HS-27A (cell line): ENCODE measurements around the gene ZPBP2.
A peak's percentile ranks its signal among the peaks of the same experiment; 100 is the strongest.
"Not testable (repeated sequence)": the region's sequence is repeated elsewhere in the genome, so short reads cannot be mapped to it uniquely, and the experiment has no call there.

Experiments used
- DNase-seq: peaks from one replicate; pipeline ENCODE4 v3.0.0-alpha.2; 2012; ENCODE audit warnings: low read depth, missing footprints

The ZPBP2 gene

GRCh38 chr17:39855911-39856649 is 11.9 kb upstream of the ZPBP2 start:
- DNase-seq = not testable (repeated sequence)

DNA sequence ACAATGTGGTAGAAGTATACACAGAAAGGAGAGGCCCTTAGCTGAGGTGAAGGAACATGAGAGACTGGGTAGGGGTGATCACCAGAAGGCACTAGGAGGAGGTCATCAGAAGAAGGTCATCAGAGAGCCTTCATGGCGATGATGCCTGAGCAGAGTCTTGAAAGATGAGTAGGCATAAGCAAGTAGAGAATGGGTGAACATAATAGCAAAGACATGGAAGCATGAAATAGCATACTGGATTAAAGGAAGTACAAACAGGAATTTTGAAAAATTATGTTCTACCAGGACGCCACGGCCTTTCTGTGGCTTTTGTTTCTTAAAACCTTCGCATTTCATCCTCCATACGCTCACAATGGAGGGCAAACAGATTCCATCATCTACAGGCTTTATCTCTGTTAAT is 6.8 kb upstream of the ZPBP2 start:
- DNase-seq = no peak

DNA sequence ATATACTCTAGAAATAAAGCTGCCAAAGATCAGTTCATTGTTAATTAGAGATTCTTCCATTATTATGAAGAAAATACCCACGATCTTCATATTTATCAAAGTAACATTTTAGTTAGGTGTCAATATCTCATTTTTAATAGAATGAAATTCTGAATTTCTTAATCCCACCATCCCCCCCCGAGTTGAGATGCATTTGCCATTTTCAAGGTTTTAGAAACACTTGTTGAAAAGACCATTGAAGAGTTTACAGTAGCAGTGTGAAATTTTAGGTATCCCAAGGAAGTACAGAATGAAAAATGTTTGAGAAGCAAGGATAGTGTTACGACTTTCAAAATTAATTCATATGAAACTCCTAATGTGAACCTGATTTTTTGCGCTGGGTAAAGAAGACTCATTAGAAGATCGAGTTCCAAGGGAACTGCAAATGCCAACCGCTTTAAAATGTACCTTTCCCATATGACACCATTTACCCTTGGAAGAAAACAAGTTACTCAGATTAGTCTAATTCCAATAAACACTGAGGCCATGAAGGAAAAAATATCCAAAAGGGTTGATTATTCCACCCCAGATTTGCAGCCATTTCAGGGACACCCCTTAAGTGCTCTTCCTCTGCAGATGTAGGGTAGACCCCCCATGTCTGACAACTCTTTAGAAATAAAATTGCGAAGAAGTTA is 4.6 kb upstream of the ZPBP2 start:
- no peak for DNase-seq

DNA sequence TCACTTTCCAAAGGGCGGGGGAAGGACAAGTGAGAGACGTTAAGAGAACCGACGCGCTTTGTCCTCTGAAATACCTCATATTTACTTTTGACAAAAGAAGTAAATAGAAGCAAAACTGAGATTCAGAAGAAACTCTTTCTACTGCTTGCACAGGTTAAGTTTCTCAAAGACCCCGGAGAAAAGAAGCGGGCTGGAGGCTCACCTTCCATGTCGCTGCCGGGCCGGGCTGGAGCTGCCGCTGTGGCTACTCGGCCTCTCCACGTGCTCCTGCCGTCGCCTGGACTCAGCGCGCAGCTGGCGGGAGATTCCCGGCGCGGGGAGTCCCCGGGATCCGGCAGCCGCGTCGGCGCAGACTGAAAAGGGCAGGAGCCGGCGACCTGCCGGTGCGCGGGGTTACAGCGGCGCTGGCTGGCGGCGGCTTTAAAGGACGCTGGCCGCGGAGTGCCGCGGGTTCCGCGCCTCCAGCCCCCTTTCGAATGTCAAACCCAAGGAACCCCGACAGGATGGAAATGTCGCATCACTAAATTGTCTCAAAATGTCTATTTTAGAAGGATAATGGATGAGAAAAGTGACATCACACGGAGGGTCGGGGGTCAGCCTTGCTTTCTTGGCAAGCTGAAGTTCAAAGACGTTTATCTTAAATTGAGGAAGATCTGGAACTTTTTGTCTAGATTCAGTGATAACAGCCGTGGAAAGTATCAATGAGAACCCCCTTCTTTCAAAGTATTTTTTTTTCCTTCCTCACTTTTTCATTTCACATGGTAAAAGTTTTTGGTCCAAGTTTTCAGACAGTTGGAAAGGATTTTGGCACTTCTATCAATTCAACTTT is 3.9 kb upstream of the ZPBP2 start, which contains the start of gene IKZF3:
TSS of gene IKZF3 (minus strand) at position 395 of the 829 bp plus-strand sequence. CDS start at position 209, 186 bp downstream.
- DNase-seq = peak; percentile 7

DNA sequence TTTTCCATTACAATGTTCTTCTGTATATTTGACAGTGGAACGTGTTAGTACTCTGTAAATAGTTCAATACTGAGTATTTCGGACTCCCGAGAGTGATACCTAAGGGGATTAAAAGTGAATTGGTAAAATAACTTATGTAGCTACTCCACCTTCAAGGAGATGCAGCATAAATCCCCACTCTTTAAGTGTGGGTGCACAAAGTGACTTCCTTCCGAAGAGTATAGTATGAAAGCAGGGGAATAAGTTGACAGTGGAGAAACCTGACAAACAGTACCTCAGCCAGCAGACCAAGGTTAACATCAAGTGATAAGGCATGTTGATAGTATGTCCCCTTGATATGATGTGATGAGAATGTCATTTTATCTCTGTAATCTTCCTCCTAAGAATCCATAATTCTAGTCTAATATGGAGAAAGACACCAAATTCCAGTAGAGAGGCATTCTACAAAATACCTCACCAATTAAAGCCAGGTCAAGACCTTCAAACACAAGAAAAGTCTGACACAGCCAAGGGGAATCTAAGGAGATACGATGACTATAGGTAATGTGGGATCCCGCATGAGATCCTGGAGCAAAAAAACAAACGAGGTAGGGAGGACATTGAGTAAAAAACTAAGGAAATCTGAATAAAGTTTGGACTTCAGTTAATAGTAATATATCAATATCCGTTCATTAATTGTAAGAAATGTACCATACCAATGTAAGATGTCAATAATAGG is 1.8 kb upstream of the ZPBP2 start:
- no peak for DNase-seq

GRCh38 chr17:39867084-39867879 is 720 bp upstream of the ZPBP2 start:
- no peak for DNase-seq

DNA sequence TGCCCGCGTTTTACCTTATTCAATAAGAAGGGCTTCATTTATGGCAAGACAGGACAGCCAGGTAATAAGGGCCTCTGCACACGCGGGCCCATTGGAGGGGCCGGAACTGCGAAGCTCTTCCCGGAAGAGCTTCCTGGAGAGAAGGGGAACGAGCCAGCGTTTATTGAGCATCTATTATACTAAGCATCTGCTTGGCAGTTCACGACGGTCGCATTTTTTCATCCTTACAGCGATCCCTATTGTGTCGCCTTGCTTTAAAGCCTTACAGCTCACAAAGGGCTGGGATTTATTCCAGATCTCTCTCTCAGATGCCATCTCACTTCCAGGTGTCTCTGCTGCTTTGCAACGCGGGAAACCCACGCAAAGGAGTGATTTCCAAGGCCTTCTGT is 546 bp downstream of the ZPBP2 start:
- DNase-seq = no peak

- DNase-seq = no peak
These were observed 2.8 kb downstream of the ZPBP2 start for GRCh38 chr17:39870776-39871175.

DNA sequence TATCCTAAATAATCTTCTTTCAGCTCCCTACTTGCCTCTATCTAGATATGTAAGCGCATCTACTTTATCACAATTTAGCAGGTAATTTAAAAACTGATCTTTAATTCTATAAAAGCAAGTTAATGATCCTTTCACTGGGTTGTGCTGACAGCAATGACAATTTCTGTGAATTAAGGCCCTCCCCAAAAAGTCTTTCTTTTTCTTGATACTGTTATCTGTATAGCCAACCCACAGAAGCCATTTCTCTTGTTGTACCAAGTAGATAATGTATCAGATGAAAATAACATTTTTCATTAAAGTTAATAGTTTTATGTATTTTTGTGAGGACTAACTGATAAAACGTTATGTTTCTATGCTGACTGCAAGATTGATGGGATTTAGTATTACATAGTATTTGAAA is 3.8 kb downstream of the ZPBP2 start:
- no peak for DNase-seq

- DNase-seq = no peak
These were observed 4.7 kb downstream of the ZPBP2 start for GRCh38 chr17:39872751-39873150.

DNA sequence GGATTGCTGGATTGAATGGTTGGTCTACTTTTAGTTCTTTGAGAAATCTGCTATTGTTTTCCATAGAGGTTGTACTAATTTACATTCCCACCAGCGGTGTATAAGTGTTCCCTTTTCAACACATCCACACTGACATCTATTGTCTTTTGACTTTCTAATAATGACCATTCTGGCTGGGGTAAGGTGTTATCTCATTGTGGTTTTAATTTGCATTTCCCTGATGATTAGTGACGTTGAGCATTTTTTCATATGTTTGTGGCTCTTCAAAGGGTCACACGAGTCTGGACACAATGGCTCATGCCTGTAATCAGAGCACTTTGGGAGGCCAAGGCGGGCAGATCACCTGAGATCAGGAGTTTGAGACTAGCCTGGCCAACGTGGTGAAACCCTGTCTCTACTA is 18.1 kb downstream of the ZPBP2 start:
- DNase-seq = not testable (repeated sequence)

GRCh38 chr17:39887078-39887477 is 19.1 kb downstream of the ZPBP2 start:
- DNase-seq = no peak

DNA sequence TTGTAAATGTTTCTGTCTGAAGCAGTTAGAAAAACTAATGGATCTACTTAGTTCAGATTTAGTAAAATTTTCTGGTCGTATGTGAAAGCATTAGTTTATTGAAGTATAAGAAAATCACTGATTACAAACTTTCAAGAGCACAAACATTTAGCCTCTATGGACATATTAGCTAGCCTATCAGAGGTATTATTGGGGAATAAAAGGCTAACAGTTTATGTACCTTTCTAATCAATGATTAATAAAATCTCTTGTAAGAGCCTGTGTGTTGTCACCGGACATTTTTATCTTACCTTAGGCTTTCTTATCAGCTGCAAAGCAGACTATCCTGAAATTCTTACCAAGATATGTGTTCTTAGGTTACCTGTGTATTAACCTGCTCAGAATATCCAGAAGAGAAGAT is 21.2 kb downstream of the ZPBP2 start:
- no peak for DNase-seq

DNA sequence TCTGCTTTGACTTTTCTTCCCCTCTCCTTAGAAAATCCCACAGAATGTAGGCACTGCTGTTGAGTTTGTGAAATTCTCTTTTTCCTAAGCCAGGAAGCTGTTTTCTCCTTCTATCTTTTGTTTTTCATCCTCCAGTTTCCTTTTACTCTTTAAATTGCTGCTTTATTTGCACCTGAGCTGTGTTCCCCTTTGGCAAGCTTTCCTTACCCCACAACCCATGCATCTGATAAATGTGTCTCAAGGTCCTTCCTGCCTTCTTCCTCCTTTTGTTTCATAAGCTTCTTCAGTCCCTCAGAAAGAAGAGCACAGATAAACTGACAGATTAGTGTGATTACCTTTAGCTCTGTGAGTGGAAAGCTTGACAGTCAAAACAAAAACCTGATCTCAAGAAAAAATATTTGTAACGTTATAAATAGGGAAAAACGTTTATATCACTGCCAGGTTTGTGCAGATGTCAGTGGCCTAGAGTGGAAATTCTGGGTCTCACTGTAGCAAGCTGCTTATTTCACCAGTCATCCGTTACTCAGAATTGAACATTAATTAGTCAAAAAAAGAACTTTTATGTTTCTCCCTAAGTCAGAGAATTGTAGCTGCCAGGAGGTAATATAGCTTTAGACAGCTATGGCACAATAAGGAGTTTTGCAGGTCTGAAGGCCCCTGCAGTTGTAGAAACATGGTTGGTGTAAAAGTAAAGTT is 26.8 kb downstream of the ZPBP2 start:
- DNase-seq = no peak

DNA sequence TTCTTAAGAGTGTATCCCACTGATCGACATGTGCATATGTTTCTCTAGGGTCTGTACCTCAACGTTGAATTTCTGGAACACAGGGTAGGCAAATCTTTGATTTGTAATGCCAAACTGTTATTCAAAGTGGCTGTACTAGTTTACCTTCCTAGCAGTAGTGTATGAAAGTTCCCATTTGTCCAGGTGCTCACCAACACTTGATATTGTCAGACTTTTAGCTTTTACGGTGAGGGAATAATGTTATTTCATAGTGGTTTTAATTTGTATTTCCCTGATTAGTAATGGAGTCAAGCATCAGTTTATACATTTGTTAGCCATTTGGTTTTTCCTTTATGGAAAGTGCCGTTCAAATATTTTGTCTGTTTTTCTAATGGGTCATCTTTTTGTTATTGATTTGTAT is 30.1 kb downstream of the ZPBP2 start:
- no peak for DNase-seq

- DNase-seq = no peak
These were observed 31.2 kb downstream of the ZPBP2 start for GRCh38 chr17:39899215-39899614.

- not testable (repeated sequence) for DNase-seq
These were observed 34.0 kb downstream of the ZPBP2 start for GRCh38 chr17:39902027-39902426.

GRCh38 chr17:39903158-39903884 is 35.3 kb downstream of the ZPBP2 start:
- DNase-seq = no peak

GRCh38 chr17:39904990-39905288 is 36.9 kb downstream of the ZPBP2 start:
- no peak for DNase-seq

GRCh38 chr17:39908789-39909352 is 40.9 kb downstream of the ZPBP2 start:
- DNase-seq = no peak
